MM.1S (cell line): Measurements from ENCODE around the gene SP9.

Source experiments
- DNase-seq: peaks from one replicate; pipeline ENCODE4 v3.0.0-alpha.2; 2015
- H2AFZ ChIP-seq: fragments of 300-600 bp; sonication (generic); 2 replicates; pipeline ENCODE4 v1.6.0; 2016; ENCODE audit warnings: antibody characterized with exemption, low read length
- H3F3A ChIP-seq: fragments of 300-600 bp; sonication (generic); 2 replicates; pipeline ENCODE4 v1.6.1; 2016; ENCODE audit warnings: mild to moderate bottlenecking, antibody characterized with exemption, low read length, moderate library complexity, mixed read lengths; ENCODE audit not compliant: insufficient read depth
- H3K27ac ChIP-seq: fragments of 300-600 bp; sonication (generic); 2 replicates; pipeline ENCODE4 v1.5.1; 2016; ENCODE audit warnings: mild to moderate bottlenecking, low read length
- H3K27me3 ChIP-seq: fragments of 300-600 bp; sonication (generic); replicated peaks from 2 replicates; pipeline ENCODE4 v1.6.0; 2016; ENCODE audit warnings: low read length; ENCODE audit not compliant: insufficient read depth
- H3K36me3 ChIP-seq: fragments of 300-600 bp; sonication (generic); replicated peaks from 2 replicates; pipeline ENCODE4 v1.6.1; 2016; ENCODE audit warnings: mild to moderate bottlenecking, low read length, mixed read lengths; ENCODE audit not compliant: insufficient read depth
- H3K4me1 ChIP-seq: fragments of 300-600 bp; sonication (generic); 2 replicates; pipeline ENCODE4 v1.6.1; 2016; ENCODE audit warnings: low read length, mixed read lengths
- H3K4me2 ChIP-seq: fragments of 300-600 bp; sonication (generic); 2 replicates; pipeline ENCODE4 v1.6.0; 2016; ENCODE audit warnings: low read depth, low read length
- H3K4me3 ChIP-seq: fragments of 300-600 bp; sonication (generic); 2 replicates; pipeline ENCODE4 v1.5.1; 2016; ENCODE audit warnings: low read length, mixed read lengths
- H3K79me2 ChIP-seq: fragments of 300-600 bp; sonication (generic); 2 replicates; pipeline ENCODE4 v1.6.1; 2016; ENCODE audit warnings: mixed run types, low read length, mixed read lengths
- H3K9ac ChIP-seq: fragments of 300-600 bp; sonication (generic); 2 replicates; pipeline ENCODE4 v1.6.1; 2016; ENCODE audit warnings: low read length, mixed read lengths
- H3K9me2 ChIP-seq: fragments of 300-600 bp; sonication (generic); replicated peaks from 2 replicates; pipeline ENCODE4 v1.6.1; 2016; ENCODE audit warnings: mild to moderate bottlenecking, low read length, mixed read lengths; ENCODE audit not compliant: insufficient read depth
- H3K9me3 ChIP-seq: fragments of 300-600 bp; sonication (generic); replicated peaks from 2 replicates; pipeline ENCODE4 v1.6.1; 2016; ENCODE audit warnings: mild to moderate bottlenecking, low read length, mixed read lengths; ENCODE audit not compliant: insufficient read depth
- H4K20me1 ChIP-seq: fragments of 300-600 bp; sonication (generic); 2 replicates; pipeline ENCODE4 v1.6.1; 2016; ENCODE audit warnings: mild to moderate bottlenecking, low read length, moderate library complexity, mixed read lengths; ENCODE audit not compliant: insufficient read depth
- CTCF ChIP-seq: fragments of 300-600 bp; sonication (generic); IDR thresholded peaks from 2 replicates; pipeline ENCODE4 v1.5.1; 2016; ENCODE audit warnings: antibody characterized with exemption, low read length, mixed read lengths
- EZH2 ChIP-seq: fragments of 300-600 bp; sonication (generic); optimal IDR thresholded peaks from 2 replicates; pipeline ENCODE3; 2017; ENCODE audit warnings: low read depth, mild to moderate bottlenecking, antibody characterized with exemption, low read length, mixed read lengths
- EZH2phosphoT487 ChIP-seq: fragments of 300-600 bp; sonication (generic); IDR thresholded peaks from 2 replicates; pipeline ENCODE4 v1.6.1; 2018; ENCODE audit warnings: antibody characterized with exemption, low read length

SP9 gene

GRCh38 chr2:174328114-174328960, 6.4 kb upstream of the SP9 start:
- no peaks in the 10 kb centered on the region for H4K20me1 ChIP-seq
- H3K4me1 ChIP-seq, result no peaks in the 10 kb centered on the region
- no peak for DNase-seq
- H3K4me2 ChIP-seq, result no peak overlapping the region
- no peaks in the 10 kb centered on the region for H3F3A ChIP-seq
- no peaks in the 10 kb centered on the region for H3K36me3 ChIP-seq
- no peak overlapping the region for H3K4me3 ChIP-seq
- H3K27ac ChIP-seq, result no peak overlapping the region
- no peaks in the 10 kb centered on the region for H3K79me2 ChIP-seq
- no peaks in the 10 kb centered on the region for H3K9me2 ChIP-seq
- peaks cover 67% of the 10 kb centered on the region for H3K27me3 ChIP-seq
- H3K9ac ChIP-seq, result no peak overlapping the region
- H3K9me3 ChIP-seq, result no peaks in the 10 kb centered on the region
- no peak for TF ChIP-seq CTCF
- TF ChIP-seq EZH2phosphoT487, result no peak
- no peak for TF ChIP-seq EZH2
- H2AFZ ChIP-seq, result no peak overlapping the region

- Histone ChIP-seq H3K9me2 (no peaks in the 10 kb centered on the region), H3K9ac (no peak overlapping the region), H3K4me3 (no peak overlapping the region), H3K27ac (no peak overlapping the region), H3K4me2 (no peak overlapping the region), H4K20me1 (no peaks in the 10 kb centered on the region), H3K27me3 (peaks cover 75% of the 10 kb centered on the region), H3K79me2 (no peaks in the 10 kb centered on the region), H2AFZ (no peak overlapping the region), H3K4me1 (no peaks in the 10 kb centered on the region), H3K9me3 (no peaks in the 10 kb centered on the region), H3K36me3 (no peaks in the 10 kb centered on the region), H3F3A (no peaks in the 10 kb centered on the region)
- TF ChIP-seq CTCF (no peak), EZH2phosphoT487 (no peak), EZH2 (no peak)
- no peak for DNase-seq
Measured at GRCh38 chr2:174328961-174329715, 5.6 kb upstream of the SP9 start.

GRCh38 chr2:174330945-174331594, 3.7 kb upstream of the SP9 start:
- 0 out of 2 replicates have a peak, but pooled peaks cover 5% of the 10 kb centered on the region for H3K4me1 ChIP-seq
- peaks cover 92% of the 10 kb centered on the region for H3K27me3 ChIP-seq
- DNase-seq, result no peak

More at GRCh38 chr2:174330945-174331594, 3.7 kb upstream of the SP9 start:
- Histone ChIP-seq H3K79me2 (no peaks in the 10 kb centered on the region), H3K27ac (no peak overlapping the region), H3K9me2 (no peaks in the 10 kb centered on the region), H4K20me1 (no peaks in the 10 kb centered on the region), H2AFZ (no peak overlapping the region), H3K9ac (no peak overlapping the region), H3K4me2 (no peak overlapping the region), H3K4me3 (no peak overlapping the region), H3K9me3 (no peaks in the 10 kb centered on the region), H3K36me3 (no peaks in the 10 kb centered on the region), H3F3A (peaks cover 7% of the 10 kb centered on the region; the same call in 1 of the 2 replicates)
- TF ChIP-seq CTCF (no peak), EZH2 (no peak), EZH2phosphoT487 (no peak)
